HG03139 (cell line): ENCODE data around the gene GGT5.
"Not testable (repeated sequence)": the region's sequence is repeated elsewhere in the genome, so short reads cannot be mapped to it uniquely, and the experiment has no call there.

Experiments used
- ATAC-seq: cut with Tn5 transposase; IDR thresholded peaks from one replicate; pipeline ENCODE4 v1.9.1; 2021; ENCODE audit not compliant: unreplicated experiment

The GGT5 gene

GRCh38 chr22:24264329-24264896, 19.5 kb upstream of the GGT5 start:
- ATAC-seq, result not testable (repeated sequence)

GRCh38 chr22:24263479-24263878, 18.6 kb upstream of the GGT5 start:
- ATAC-seq, result not testable (repeated sequence)

GRCh38 chr22:24262185-24262749, 17.4 kb upstream of the GGT5 start:
- ATAC-seq, result not testable (repeated sequence)

GRCh38 chr22:24259459-24259858, 14.6 kb upstream of the GGT5 start:
- ATAC-seq, result not testable (repeated sequence)

- not testable (repeated sequence) for ATAC-seq
These were observed 11.9 kb upstream of the GGT5 start for GRCh38 chr22:24256736-24257135.

- ATAC-seq, result not testable (repeated sequence)
These were observed 11.3 kb upstream of the GGT5 start for GRCh38 chr22:24256136-24256535.

GRCh38 chr22:24253126-24253525, 8.2 kb upstream of the GGT5 start:
- ATAC-seq, result not testable (repeated sequence)

- not testable (repeated sequence) for ATAC-seq
These were observed 6.4 kb upstream of the GGT5 start for GRCh38 chr22:24251286-24251685.

- not testable (repeated sequence) for ATAC-seq
These were observed 4.5 kb upstream of the GGT5 start for GRCh38 chr22:24249413-24249812.

- not testable (repeated sequence) for ATAC-seq
These were observed 3.7 kb upstream of the GGT5 start for GRCh38 chr22:24248611-24249010.

- ATAC-seq, result no peak
These were observed 2.9 kb upstream of the GGT5 start for GRCh38 chr22:24247564-24248344.

GRCh38 chr22:24247011-24247507, 2.2 kb upstream of the GGT5 start:
- ATAC-seq, result no peak

- not testable (repeated sequence) for ATAC-seq
These were observed 991 bp upstream of the GGT5 start for GRCh38 chr22:24245584-24246561.

- ATAC-seq, result no peak
These were observed 616 bp downstream of the GGT5 start for GRCh38 chr22:24244144-24244787.

GRCh38 chr22:24243417-24243816, 1.5 kb downstream of the GGT5 start:
- ATAC-seq, result not testable (repeated sequence)

- ATAC-seq, result not testable (repeated sequence)
These were observed 3.7 kb downstream of the GGT5 start for GRCh38 chr22:24240985-24241692.

GRCh38 chr22:24240381-24240780, 4.5 kb downstream of the GGT5 start:
- no peak for ATAC-seq

GRCh38 chr22:24238101-24238694, 6.7 kb downstream of the GGT5 start:
- not testable (repeated sequence) for ATAC-seq

- ATAC-seq, result no peak
These were observed 8.2 kb downstream of the GGT5 start for GRCh38 chr22:24236656-24237055.
